GM21367 (cell line): ENCODE data around the gene EFNA4.

Experiments
- ATAC-seq: cut with Tn5 transposase; IDR thresholded peaks from one replicate; pipeline ENCODE4 v1.9.1; 2021; ENCODE audit not compliant: unreplicated experiment

EFNA4 gene

DNA sequence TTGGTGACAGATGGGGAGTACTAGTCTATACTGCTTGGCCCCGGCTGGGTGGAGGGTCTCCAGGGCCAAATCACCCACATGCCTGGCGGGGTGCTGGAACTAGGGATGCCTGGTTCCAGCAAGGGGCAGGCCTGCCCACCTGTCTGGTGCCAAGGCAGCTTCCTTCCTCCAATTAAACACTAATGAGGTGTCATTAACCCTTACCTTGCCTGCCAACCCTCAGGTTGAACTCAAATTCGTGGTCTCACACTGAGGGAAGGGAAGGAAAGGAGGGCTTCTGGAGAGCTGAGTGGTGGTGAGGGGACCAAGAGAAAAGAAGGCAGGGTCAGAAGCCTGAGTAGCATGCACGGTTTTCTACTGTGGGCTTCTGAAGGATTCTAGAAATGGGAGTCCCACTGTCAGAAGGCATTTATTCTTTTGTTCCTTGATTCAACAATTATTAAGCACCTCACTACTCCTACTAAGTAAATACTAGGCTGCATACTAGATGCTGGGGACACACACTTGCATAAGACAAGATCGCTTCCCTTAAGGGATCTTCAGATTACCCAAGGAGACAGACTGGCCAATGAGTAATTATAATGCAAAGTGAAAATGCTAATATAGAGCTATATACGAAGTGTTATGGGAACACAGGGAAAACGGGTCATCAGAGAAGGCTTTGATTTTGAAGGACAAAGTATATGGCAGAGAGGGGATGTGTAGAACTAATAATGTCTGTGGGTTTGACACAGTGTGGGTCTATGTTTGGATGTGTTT lies 9.2 kb downstream of the EFNA4 start:
- no peak for ATAC-seq

DNA sequence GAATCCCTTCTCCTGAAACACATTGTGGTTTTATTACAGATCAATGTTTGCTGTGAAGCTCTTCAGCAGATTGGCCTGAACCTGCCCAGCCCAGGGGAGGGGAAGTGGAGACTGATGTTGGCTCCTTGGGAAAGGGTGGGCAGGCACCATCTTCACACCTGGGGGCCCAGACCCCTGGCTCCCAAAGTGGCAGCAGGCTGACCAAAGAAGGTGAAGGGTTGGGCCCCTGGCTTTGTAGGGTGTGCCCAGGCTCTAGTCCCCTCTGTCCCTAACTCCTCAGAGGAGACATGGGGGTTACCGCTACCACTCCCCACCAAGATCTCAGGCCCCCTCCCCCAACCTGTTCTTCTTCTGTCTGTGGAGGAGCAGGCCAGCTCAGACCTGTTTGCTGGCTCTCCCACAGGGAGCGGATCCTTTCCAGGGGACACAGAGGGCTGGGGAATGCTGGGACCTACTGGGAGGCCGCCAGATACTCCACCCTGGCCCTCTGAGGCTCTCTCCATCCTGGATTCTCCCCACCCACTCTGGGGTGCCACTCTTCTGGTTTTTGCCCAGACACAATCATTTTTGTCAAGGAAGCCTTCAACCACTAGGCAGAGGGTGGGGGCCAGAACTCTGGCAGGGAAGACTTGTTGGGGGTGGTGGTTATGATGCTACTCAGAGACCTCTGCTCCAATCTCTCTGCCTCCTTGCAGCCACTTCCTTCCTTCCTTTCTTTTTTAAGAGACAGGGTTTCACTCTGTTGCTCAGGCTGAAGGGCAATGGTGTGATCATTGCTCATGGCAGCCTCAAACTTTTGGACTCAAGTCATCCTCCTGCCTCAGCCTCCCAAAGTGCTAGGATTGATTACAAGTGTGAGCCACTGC lies 10.1 kb downstream of the EFNA4 start:
- no peak for ATAC-seq

DNA sequence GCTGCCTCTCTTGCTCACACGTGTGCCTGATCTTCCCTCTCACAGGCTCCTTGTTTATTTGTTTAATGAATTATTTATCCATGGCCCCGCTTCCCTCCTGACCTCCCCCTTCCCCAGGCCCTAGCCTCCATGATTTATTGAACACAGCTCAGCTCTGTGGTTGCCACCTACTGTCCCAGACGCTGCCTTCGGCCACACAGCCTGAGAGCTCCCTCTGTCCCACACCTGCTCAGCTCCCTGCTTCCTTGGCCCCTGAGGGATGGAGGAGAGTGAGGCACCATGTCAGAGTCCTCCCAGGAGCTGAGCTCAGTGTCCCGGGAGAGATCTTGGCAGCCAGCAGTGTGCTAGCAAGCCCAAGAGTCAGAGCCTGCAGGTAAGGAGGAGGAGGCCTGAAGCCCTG lies 12.0 kb downstream of the EFNA4 start:
- no peak for ATAC-seq

DNA sequence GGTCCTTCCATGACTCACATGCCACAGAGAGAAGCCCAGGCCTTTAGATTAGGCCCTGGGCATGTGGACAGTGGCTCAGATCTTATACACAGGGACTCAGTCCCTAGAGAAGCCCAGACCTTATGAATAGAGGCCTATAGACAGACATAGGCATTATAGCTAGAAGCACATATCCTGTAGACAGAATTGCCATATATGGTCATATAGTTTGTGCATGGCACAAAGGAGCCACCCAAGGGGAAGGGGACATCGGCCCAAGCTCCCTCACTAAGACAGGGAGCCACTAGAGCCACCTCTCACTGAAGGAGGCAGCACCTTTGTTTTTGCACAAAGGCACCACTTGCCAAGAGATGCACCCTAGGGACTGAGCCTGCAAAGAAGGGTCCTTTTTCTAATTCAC lies 12.8 kb downstream of the EFNA4 start:
- no peak for ATAC-seq

DNA sequence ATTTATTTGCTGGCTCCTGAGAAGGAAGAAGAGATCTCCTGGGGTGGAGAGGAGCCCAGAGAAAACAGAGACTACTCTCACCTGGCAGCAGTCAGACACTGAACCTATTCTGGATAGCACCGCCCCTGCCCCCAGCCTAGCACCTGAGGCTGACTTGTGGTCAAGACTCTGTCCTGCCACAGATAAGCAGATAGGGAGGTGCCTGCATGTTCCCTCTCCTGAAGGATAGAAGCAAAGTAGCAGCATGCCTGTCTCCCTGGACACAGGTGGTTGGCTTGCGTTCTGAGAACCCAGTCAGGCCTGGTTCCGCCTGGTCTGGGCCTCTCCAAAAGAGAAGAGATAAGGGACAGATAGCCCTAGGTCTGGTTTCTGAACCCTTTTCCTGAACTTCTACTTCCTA lies 13.8 kb downstream of the EFNA4 start:
- no peak for ATAC-seq

DNA sequence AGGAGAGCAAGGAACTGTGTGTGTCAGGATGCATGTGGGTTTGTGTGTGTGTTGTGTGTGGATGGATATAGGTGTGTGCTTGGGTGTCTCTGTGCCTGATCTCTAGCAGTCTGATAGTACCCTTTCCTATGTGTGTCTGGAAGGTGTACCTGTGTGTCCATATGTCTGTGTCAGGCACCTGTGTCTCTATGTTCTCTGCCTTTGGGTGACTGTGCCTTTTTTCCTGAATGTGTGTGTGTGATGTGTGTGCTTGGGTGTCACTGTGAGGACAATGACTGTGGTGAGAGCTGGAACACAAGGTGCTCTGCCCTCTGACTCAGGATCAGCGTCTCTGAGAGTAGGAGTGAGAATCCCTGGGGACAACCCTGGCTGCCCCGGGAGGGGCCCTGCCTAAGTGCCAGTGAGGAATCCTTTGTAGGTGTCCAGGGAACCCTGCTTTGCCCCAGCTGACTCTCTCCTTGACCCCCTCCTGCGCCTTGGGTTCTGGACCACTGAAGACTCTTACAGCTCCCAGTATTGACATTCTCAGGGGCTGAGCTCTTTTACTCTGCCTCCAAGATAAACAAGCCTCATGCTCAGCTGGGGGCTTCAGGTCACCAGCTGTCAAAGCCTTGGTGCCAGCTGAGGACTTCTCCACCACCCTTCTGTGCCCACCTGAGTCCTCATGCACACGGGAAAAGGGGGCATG lies 14.4 kb downstream of the EFNA4 start:
- ATAC-seq, result no peak

DNA sequence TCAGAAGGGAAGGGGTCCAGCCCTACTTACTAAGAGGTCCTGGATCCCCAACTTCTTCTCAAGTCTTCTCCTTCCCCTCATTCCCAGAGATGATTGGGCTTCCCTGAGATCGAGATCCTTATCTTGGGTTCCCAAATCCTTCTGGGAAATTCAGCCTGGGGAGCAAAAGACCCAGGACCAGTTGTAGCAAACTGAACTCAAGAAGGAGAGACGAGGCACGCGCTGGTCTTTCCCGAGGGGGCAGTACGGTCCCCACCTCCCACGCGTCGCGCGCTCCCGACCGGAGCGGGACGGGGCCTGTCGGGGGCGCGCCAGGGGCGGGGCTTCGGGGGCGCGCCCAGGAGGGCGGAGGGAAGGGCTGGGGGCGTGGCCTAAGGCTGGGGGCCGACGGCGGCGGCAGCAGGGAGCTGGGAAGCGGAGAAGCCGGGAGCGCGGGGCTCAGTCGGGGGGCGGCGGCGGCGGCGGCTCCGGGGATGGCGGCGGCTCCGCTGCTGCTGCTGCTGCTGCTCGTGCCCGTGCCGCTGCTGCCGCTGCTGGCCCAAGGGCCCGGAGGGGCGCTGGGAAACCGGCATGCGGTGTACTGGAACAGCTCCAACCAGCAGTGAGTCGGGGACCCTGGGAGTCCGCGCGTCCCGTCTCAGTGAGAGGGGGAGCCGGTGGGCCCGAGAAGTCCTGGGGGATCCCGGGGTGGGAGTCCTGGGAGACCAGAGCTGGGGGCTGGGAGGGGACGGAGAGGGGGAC lies 15.1 kb downstream of the EFNA4 start, which contains the start of gene EFNA3:
Gene EFNA3 (plus strand): TSS at position 369 of the 741 bp plus-strand sequence. CDS start 105 bp downstream, at position 474.
- ATAC-seq, result no peak

DNA sequence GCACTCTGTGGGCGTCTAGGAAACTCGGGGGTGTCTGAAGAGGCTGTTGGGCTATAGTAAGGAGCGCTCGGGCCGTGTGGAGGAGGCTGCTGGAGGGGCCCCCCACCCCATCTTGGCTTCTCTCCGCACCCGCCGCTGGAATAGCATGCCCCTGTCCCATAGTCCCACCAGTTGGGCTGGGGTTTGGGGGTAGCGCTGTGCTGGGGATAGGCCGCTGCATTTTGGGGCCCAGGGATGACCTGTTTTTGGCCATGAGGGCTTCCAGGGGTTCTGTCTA lies 15.6 kb downstream of the EFNA4 start:
- ATAC-seq, result no peak

DNA sequence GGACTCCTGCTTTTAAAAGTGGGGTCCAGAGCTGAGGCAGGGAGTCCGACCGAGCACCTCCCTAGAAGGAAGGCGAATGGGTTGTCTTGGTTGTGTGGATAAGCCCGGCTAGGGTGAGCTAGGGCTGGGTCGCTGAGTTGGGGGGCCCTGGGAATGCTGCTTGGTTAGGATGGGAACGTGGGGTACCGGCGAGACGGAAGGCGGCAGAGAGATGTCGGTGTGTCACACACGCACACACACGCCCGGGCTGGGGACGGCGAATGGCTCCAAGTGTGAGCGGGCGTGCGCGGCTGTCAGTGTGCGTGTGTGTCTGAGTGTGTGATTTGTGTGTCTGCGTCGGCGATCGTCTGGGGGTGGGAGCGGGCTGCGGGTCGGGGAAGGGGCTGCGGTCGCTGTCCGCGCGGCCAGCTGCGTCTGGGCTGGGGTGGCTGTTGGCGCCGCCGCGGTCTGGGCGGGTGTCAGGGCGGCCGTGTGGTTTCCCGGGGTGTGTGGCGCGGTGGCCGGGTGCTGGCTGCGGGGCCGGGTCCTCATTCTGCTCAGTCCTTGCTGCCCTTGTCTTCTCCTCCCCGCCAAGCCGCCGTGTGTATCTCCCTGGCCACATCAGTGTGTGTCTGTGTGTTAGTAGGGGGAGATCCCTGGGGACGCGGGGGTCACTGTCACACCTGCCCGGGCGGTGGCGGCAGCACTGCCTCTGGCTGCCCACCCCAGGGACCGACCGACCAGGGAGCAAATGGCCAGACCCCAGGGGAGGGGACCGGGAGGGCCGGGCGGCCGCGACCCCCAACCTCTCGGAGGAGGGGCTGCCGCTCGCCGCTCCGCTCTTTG lies 16.2 kb downstream of the EFNA4 start:
- no peak for ATAC-seq

DNA sequence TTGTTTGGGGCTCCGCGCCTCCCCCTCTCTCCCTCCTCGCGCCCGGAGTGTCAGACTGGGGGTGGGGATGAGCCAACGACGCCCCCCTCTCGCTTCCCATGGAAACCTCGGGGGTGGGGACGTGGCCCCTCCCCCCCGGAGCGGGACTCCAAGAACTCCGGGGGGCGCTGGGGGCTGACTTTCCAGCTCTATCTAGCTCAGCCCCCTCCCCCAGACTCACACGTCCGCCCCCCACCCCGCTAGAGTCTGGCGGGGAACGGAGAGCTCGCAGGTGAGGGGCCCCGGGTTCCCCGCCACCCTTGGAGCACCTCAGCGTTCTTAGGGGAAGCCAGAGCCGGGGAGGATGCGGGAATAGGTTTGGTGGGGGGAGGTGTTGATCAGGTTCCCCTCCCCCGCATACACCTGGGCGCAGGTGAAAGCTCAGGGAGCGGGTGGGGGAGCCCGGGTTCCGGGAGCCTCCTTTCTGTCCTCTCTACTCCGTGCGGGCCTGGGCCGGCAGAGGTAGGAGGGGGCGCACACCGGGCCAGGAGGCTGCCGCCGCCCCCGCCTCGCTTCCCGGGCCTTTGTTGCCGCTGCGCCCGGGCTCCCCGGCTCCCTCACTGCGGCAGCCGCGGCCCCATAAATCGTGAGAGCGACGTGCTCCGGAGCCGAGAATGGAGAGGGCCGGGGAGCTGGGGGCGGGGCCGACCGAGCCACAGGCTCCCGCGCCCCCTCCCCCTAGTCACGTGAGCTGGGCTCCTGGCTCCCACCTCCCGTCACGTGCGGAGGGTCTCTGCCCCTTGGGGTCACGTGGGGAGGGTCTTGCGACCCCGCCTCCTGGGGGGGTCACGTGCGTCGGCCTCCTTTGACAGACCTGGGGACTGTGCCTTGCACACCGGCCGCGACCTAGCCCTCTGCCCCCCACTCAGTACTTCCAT lies 17.0 kb downstream of the EFNA4 start:
- no peak for ATAC-seq

DNA sequence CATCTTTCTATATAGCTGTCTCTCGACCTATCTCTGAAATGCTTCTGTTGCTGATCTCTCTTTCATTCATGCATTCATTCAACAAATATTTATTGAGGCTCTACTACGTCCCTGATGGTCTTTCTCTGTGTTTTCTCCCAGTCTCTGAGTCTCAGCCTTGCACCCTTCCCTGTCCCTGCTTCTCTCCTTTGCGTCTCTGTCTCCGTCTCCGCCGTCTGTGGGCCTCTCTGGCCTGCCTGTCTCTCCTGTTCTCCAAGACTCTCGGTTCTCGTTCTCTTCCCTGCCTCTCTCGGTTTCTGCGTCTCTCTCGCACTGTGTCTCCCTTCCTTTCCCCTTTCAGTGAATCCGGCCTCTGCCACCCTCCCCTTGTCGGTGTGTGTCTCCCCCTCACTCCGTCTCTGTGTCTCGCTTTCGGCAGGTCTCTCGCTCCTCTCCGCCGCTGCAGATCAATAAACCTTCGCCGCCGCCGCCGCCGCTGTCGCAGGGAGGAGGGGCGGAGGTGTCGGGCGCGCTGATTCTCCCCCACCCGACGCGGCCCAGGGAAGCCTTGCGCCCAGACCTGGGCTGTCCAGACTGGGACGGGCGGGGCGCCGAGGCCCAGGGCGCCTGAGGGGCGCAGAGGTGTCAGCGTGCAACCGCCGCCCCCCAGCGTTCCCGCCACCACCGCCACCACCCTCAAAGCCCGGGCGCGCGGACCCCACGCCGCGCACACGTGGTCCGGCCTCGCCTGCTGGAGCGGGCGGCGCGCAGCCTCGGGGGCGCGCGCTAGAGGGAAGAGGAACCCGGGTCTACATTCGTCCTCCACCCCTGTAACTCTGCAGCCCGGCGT lies 18.1 kb downstream of the EFNA4 start:
- no peak for ATAC-seq

DNA sequence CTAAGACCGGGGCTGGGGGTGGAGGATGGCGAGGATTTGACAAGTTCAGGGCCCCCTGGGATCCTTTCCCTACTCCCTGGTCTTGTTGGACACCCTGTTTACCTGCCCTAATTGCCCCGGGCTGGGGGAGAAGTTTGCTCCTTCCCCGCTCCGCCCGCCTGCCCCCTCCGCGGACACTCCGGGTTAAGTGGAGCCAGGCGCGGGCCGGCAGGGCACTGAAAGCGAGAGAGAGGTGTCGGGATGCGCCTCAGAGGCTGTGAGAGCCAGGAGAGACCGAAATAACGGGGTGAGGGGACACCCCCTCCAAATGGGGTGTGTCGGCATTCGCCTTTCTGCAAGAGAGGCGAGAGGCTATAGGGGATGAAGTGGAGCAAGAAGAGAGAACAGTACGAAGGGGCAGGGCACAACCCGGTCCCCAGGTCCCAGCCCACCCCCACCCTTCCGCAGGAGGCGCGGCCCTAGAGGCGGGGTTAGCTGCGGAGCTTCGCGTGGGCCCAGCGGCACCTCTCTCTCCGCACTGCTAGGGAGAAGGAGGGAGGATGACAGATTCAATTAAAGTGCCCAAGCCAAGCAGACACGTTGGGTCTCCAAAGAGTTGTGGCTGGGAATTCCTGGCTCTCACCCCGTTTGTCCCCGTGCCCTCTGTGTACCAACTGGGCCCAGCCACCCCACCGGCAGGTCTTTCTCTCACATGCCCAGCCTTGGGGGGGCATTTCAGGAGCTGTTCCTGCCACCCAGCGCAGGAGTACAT lies 18.9 kb downstream of the EFNA4 start:
- ATAC-seq, result no peak

DNA sequence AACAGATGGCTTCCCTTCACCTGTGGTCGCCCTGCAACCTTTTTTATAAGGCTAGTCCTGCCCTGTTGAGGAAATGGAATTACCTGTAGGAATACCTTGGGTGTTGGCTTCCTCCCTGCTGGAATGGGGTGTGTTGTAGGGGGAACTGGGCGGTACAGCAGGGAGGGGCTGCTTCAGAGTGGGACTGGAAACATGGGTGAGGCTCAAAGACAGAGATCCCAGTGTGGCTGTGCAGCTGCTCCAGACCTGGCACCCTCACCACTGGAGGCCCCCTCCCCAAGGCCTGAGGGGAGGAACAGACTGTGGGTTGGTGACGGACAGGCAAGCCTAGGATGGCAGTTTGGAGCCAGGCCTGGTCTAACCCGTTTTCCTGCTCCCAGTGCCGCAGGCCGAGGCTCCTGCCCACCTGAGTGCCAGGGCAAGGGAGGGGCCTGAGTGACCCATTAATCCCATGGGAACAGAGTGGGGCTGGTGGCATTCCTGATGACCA lies 19.6 kb downstream of the EFNA4 start:
- no peak for ATAC-seq

DNA sequence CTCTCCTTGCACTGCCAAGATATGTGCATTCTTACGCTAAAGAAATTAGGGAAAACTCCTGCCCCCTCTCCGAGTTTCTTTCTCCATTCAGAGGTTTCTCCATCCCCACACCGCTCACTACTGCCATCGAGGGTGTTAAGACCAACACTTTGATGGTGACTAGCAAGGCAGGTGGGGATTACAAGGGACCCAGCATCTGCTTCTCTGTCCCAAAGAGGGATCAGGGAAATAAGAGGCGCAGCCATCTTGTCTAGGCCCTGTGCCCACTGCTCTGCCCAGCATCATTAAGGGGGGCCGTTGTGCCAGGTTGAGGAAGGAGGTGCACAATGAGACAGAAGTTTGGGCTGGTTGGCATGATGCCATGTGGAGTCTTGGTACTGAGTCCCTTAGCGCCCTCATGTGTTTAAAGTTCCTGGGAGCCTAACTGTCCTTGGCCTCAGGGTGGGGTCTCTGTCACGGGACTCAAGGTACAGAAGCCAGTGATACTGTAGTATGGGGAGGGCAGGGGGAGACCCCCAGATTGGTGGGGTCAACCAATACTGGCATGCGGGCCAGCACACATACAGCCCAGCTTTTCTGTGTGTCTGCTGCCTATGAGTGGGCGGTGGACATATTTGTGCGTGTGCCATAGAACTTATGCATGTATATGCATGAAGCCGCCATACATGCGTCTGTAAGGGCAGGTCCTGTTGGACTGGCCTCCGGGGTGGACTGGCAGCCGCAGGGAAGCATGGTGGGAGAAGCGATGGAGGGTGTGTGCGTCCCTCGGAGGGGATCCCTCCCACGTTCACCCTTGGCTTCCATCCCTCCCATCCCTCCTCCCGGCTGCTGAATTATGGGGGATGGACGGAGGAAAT lies 20.6 kb downstream of the EFNA4 start:
- no peak for ATAC-seq

DNA sequence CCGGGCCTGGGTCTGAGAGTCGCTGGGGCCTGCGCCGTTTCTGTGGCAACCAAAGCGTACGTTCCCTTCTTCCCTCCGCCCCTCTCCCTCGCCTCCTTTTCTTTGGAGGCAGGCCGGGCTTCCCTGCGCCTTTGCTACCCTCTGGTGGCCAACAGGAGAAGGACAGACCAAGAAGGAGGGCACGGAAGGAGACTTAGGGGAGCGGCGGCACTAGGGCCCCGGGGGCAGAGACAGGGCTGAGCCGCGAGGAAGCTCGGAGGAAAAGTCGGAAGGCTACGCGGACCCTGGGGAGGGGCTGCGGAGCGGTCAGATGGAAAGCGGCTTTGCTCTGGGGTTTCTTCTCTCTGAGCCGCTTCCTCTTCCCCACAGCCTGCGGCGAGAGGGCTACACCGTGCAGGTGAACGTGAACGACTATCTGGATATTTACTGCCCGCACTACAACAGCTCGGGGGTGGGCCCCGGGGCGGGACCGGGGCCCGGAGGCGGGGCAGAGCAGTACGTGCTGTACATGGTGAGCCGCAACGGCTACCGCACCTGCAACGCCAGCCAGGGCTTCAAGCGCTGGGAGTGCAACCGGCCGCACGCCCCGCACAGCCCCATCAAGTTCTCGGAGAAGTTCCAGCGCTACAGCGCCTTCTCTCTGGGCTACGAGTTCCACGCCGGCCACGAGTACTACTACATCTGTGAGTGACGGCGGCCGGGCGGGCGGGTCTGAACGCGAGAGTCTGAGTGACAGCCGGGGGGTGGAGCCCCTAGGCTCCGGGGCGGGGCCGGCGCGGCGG lies 21.4 kb downstream of the EFNA4 start:
- peak; percentile 58 for ATAC-seq
